Left colon (tissue), 2 donors: Measurements from ENCODE around the gene SCNM1. TPM values are rescaled to one million over a fixed set of nuclear protein-coding genes. Genes with fewer than 3 reads are reported as not detected.
"Not testable (repeated sequence)": the region's sequence is repeated elsewhere in the genome, so short reads cannot be mapped to it uniquely, and the experiment has no call there.

Experiments
- ATAC-seq: fragments of 200-7000 bp; cut with Tn5 transposase; one replicate; pipeline ENCODE4 v1.9.1; 2020; ENCODE audit warnings: mild to moderate bottlenecking, moderate library complexity
- DNase-seq, 2 donors: peaks; one replicate each; pipeline ENCODE4 v3.0.0-alpha.2; 2020
- intact Hi-C, 2 donors: fragments of 100-400 bp; cut with DNase I in 1 of 2; cut with micrococcal nuclease in 1 of 2; formaldehyde crosslinking; loops; one replicate each; pipeline versions ENCODE4 v1.11.2 to v1.14.0; 2022; cut with DNase I, micrococcal nuclease
- total RNA-seq, 2 donors: library from RNA; stranded (reverse); fragmentation: NEBNext Ultra II Directional; extraction: Animal tissue kit (Norgen Biotek cat#: 25700); gene quantifications; one replicate each; pipeline ENCODE4 v1.2.1, GENCODE V29; 2021
- donor health status: DM: no; HTN: no; CAD: no.
- donor health status: DM: yes; HTN: yes; CAD: no.

SCNM1 gene
- total RNA-seq, 2 donors from 2014 or later: 22.6 to 26.2 TPM

DNA sequence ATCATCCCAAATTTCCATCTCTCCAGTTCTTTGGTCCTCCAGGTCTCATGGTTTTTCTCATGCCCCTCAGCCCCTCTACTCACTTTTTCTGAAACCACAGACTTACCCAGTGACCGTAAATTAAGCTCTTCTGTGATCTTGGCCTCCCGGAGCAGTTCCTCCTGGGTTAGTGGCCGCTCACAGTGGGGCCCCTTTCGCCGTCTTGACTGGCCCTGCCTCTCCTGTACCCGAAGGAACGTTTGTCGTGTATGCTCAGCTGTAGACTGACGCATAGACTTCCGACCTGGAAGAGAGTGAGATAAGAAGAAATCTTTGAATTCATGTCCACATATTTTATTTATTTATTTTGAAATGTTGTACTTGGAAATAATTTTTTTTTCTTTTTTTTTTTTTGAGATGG lies 18.3 kb downstream of the SCNM1 start:
- intact Hi-C loops: no loop called here
- no peak for DNase-seq
- ATAC-seq: no peak

DNA sequence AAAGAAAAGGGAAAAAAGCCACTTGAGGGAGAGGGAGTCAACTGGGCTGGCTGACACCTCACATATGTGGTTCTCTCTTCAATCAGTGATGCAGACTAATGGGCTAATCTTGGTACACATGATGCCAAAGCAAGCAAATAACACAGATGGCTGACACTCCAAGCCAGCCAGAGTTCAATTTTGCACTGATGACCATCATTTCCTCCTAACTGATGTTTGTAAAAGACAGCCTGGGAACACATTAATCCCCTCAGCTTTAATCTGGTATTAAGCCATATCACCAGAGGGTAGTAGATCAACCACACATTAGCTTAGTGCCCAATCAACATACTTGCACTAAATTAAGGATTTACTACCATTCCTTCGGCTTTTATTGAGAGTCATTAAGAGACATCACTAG lies 21.3 kb downstream of the SCNM1 start:
- ATAC-seq: no peak

DNA sequence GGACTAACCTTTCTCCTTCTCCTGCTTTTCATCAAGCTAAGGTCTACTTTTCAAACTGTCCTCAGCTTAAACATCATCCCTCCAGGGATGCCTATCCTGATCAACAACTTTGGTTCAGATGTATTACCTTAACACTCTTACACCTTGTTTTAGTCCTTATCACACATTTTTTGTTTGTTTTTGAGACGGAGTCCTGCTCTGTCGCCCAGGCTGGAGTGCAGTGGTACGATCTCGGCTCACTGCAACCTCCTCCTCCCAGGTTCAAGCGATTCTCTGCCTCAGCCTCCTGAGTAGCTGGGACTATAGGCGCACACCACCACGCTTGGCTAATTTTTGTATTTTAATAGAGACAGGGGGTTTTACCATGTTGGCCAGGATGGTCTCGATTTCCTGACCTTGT lies 22.7 kb downstream of the SCNM1 start:
- not testable (repeated sequence) for ATAC-seq, DNase-seq

More for the DNA sequence above, 21.3 kb downstream of the SCNM1 start:
- DNase-seq: no peak
- intact Hi-C loops: no loop called here

GRCh38 chr1:151189637-151190445 lies 23.9 kb downstream of the SCNM1 start, which contains the start of gene VPS72:
Gene VPS72, minus strand, starts transcription at chr1:151190197. Its CDS starts 76 bp downstream, at chr1:151190121.
- peak; percentile 94 for ATAC-seq
- intact Hi-C loops: no loop called here
- peak; percentile 87 to 90 for DNase-seq

More for the DNA sequence above, 22.7 kb downstream of the SCNM1 start:
- intact Hi-C loops: not testable (repeated sequence)

GRCh38 chr1:151192047-151192446 lies 26.1 kb downstream of the SCNM1 start:
- DNase-seq (no peak), ATAC-seq (no peak)
- intact Hi-C loops: no loop called here

- no peak for DNase-seq
- no peak for ATAC-seq
- intact Hi-C loops: no loop called here
Observed at GRCh38 chr1:151193304-151193703, 27.4 kb downstream of the SCNM1 start.

DNA sequence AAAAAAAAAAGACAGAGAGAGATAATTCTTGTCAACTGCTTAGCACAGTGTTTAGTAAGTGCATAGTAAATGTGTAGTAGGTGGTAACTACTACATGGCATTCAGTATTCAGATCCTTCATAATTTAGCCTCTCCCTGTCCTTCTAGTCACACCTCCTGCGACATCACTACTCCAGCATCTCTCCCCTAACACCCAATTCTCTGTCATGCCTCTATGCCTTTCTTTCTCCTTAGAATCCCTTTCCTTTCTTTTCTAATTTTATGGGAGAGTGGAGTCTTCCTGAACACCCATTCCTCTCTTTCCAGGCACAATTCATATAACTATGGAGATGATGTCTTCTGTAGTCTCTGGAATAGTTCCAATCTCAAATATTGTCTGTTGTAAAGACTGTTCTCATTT lies 27.9 kb downstream of the SCNM1 start:
- intact Hi-C loops: no loop called here
- no peak for DNase-seq
- no peak for ATAC-seq

DNA sequence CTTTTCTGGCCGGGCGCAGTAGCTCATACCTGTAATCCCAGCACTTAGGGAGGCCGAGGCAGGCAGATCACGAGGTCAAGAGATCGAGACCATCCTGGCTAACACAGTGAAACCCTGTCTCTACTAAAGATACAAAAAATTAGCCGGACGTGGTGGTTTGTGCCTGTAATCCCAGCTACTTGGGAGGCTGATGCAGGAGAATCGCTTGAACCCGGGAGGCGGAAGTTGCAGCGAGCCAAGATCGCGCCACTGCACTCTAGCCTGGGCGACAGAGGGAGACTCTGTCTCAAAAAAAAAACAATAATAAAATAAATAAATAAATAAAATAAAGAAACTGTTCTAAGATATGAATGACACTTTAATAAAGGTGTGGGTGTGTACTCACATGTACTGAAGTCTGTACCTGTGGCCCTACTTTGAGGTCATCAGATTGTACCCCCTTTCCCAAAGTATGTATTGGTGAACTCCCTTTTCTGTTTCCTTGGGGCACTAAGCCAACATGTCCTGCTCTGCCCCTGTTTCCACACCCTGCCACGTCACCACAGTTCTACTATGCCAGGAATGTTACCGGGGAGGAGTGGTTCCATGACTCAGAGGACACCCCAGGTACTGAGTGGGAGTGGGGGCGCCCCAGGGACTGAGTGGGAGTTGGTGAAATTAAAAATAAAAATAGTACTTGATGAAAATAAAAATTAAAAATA lies 29.1 kb downstream of the SCNM1 start:
- intact Hi-C loops: loop anchor here in 1 of 2 donors (5.0 kb wide), 1 partner anchor 57 kb away; the partner anchor contains the start of gene PSMD4
- DNase-seq: peak; percentile 86 to 94
- peak; percentile 69 for ATAC-seq

- DNase-seq (peak; percentile 80 to 83), ATAC-seq (peak; percentile 48)
- intact Hi-C loops: loop anchor here in 1 of 2 donors (5.0 kb wide), 1 partner anchor 56 kb away; the partner anchor contains the start of gene PSMD4
Observed at GRCh38 chr1:151196292-151196800, 30.4 kb downstream of the SCNM1 start.

- DNase-seq (peak in 1 of 2 donors; percentile 21), ATAC-seq (peak; percentile 3)
- intact Hi-C loops: loop anchor here in 1 of 2 donors (5.0 kb wide), 1 partner anchor 54 kb away; the partner anchor contains the start of gene PSMD4
Observed at GRCh38 chr1:151197863-151198253, 31.9 kb downstream of the SCNM1 start.

GRCh38 chr1:151198254-151199127 lies 32.5 kb downstream of the SCNM1 start, which contains the start of gene PIP5K1A:
Gene PIP5K1A, plus strand, starts transcription at chr1:151198552. Its CDS starts 445 bp downstream, at chr1:151198997.
- ATAC-seq (peak; percentile 72), DNase-seq (peak; percentile 99)
- intact Hi-C loops: loop anchor here in 1 of 2 donors (5.0 kb wide), 1 partner anchor 54 kb away; the partner anchor contains the start of gene PSMD4

DNA sequence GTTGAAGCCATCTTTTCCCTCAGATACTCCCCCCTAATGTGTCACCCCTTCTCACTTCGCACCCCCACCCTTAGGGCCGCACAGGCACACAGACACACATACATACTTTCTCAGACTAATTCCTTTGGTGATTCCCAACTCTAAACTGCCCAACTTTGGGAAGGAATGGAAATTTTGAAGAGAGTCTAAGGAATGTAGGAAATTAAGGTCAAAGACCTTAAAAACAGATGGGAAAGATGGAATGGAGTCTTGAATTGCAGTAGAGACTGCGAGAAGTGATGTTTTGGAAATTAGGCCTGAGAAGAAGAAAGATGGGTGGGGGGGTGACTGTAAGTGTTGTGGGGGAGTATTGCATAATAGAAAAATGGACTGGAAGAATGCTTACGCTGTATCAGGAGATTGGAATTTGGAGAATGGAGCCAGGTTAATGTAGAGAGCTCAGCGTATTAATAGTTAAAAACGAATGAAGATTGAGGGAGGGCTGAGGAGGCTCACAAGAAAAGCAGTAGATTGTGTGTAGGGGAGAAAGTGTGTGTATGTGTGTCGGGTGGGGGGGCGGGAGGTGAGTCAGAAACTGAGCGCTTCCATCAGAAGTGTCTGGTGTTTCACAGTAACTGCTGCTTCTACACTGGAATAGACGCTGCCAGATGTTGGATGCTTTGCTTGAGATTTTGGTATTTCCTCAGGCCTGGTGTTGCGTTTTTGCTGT lies 34.1 kb downstream of the SCNM1 start:
- no peak for DNase-seq
- no peak for ATAC-seq
- intact Hi-C loops: loop anchor here in 1 of 2 donors (5.0 kb wide), 1 partner anchor 52 kb away; the partner anchor contains the start of gene PSMD4

DNA sequence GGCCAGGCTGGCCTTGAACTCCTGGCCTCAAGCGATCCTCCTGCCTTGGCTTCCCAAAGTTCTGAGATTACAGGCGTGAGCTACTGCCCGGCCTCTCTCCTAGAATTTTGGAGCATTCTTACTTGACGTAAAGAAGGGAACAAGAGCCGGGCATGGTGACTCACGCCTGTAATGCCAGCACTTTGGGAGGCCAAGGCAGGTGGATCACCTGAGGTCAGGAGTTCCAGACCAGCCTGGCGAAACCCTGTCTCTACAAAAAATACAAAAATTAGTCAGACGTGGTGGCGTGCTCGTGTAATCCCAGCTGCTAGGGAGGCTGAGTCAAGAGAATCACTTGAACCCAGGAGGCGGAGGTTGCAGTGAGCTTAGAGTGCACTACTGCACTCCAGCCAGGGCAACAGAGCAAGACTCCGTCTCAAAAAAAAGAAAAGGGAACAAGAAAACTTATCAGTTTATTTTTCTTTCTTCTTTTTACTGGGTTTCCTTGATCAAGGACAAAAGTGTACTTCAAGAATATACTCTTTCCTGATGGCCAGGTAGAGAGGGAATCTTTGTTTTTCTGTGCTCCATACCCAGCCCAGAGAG lies 39.5 kb downstream of the SCNM1 start:
- intact Hi-C loops, DNase-seq, ATAC-seq: not testable (repeated sequence)

DNA sequence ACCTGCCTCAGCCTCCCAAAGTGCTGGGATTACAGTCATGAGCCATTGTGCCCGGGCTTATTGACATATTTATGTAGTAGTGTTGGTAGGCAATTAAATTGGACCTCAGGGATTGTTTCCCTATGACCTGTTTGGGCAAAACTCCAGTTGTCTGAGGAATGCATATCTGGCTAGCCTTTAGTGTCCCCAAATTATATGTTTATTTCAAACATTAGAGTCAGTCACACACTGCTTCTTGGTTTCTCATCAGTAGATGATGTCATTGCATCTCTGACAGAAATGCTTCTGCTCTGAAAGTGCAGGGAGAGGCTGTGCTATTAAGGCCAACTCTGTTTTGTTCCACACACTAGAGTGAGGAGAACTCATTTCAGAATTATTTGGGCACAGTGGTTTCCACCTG lies 44.9 kb downstream of the SCNM1 start:
- ATAC-seq (no peak), DNase-seq (no peak)
- intact Hi-C loops: no loop called here

- ATAC-seq (no peak), DNase-seq (no peak)
- intact Hi-C loops: no loop called here
Observed at GRCh38 chr1:151211972-151212705, 46.2 kb downstream of the SCNM1 start.

DNA sequence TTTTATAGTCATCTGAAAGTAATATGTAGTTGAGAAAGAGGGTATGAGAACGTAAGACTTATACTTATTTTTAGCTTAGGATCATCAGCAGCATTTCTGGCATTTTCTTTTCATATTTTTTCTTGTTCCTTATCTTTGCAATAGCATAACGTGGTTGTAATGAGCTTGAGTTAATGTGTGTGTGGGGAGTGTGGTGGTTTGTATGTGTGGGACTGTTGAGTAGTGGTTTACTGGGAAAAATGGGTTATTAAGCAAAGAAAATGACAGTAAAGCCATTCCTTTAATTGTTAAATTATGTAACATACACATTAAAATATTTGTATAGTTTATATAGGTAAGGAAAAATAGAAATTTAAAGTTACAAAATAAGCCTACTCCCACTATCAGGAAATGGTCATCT lies 47.6 kb downstream of the SCNM1 start:
- no peak for ATAC-seq
- no peak for DNase-seq
- intact Hi-C loops: no loop called here
